ENCODE results near the gene RAC2.
"Not testable (repeated sequence)": the region's sequence is repeated elsewhere in the genome, so short reads cannot be mapped to it uniquely, and the experiment has no call there.

Gene RAC2

DNA sequence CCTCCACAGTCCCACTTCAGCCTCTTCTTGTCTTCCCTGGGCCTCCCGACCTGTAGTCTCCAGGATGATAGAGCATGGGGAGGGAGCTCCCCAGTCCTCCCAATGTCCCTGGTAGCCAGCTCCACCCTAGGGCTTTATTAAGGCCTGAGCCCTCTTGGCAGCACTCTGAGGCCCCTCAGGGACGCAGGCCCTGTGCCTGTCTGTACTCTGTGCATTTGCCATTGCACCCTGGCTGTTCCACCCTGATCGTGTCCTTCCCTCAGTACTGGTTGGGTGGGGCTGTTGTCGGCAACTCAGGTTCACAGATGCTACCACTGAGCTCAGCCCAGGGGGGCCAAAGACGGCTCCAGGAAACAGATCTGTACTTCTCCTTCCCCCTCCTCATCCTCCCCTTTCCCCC is 39.0 kb downstream of the RAC2 start:
- TF ChIP-seq CTCF (IDR thresholded peaks at IDR 0.05; ENCODE audit: low read depth, low read length): no peak
- no peaks in the 10 kb centered on the region for H3K9me3 ChIP-seq
- no peak overlapping the region for H3K4me3 ChIP-seq (ENCODE audit: low read depth, low read length)
- no peaks in the 10 kb centered on the region for H3K36me3 ChIP-seq
- DNase-seq: no peak
- no peaks in the 10 kb centered on the region for H3K4me1 ChIP-seq
- no peaks in the 10 kb centered on the region for H3K27me3 ChIP-seq

- no peaks in the 10 kb centered on the region for H3K4me1 ChIP-seq
Observed at GRCh38 chr22:37204045-37204655, 39.9 kb downstream of the RAC2 start.

DNA sequence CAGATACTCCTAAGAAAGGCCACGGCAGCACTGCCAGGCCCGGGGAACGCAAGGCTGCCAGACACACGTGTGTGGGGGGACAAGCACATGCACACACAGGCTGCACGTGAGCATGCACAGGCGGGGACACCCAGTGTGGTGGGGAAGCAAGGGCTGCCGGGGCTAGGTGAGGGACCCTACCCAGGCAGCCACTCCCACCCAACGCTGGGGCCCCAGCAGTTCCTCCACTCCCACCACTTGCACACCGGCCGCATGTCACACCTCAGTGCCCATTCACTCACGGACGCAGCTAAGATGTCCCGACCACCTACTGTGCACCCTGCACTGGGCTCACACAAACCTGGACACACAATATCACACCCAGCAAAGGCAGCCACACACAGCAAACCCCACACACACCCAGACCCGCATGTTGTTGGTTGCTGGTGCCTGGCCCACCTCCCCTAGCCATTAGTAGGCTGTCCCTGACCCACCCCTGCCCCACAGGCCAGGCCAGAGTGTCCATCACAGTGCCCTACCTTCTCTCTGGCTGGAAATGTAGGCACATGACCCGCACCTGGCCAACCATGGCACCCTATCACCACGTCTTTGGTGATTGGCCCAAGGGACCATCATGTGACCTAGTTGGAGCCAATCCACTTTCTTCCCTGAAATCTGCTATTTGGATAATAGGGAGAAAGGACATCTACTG is 40.6 kb downstream of the RAC2 start:
- DNase-seq: no peak
- TF ChIP-seq CTCF (IDR thresholded peaks at IDR 0.05; ENCODE audit: low read depth, low read length): no peak
- Histone ChIP-seq H3K4me1 (no peaks in the 10 kb centered on the region), H3K27me3 (no peaks in the 10 kb centered on the region), H3K4me3 (ENCODE audit: low read depth, low read length) (no peak overlapping the region), H3K36me3 (no peaks in the 10 kb centered on the region), H3K9me3 (no peaks in the 10 kb centered on the region)

More at GRCh38 chr22:37204045-37204655, 39.9 kb downstream of the RAC2 start:
- Histone ChIP-seq H3K9me3 (no peaks in the 10 kb centered on the region), H3K36me3 (no peaks in the 10 kb centered on the region), H3K4me3 (ENCODE audit: low read depth, low read length) (no peak overlapping the region), H3K27me3 (no peaks in the 10 kb centered on the region)
- DNase-seq: no peak
- TF ChIP-seq CTCF (IDR thresholded peaks at IDR 0.05; ENCODE audit: low read depth, low read length): no peak

- Histone ChIP-seq H3K9me3 (no peaks in the 10 kb centered on the region), H3K4me1 (peaks cover 2% of the 10 kb centered on the region; the same call in 1 of the 2 replicates), H3K4me3 (ENCODE audit: low read depth, low read length) (no peak overlapping the region), H3K36me3 (no peaks in the 10 kb centered on the region), H3K27me3 (no peaks in the 10 kb centered on the region)
- no peak for DNase-seq
- no peak for TF ChIP-seq CTCF (IDR thresholded peaks at IDR 0.05; ENCODE audit: low read depth, low read length)
Observed at GRCh38 chr22:37202716-37203115, 41.4 kb downstream of the RAC2 start.

- H3K4me1 ChIP-seq: peaks cover 6% of the 10 kb centered on the region
- TF ChIP-seq CTCF (IDR thresholded peaks at IDR 0.05; ENCODE audit: low read depth, low read length): no peak
Observed at GRCh38 chr22:37202001-37202555, 42.0 kb downstream of the RAC2 start.

GRCh38 chr22:37201443-37201820 is 42.6 kb downstream of the RAC2 start:
- H3K4me3 ChIP-seq (ENCODE audit: low read depth, low read length); H3K36me3 ChIP-seq; H3K27me3 ChIP-seq; DNase-seq; H3K9me3 ChIP-seq: not testable (repeated sequence)
- peaks cover 11% of the 10 kb centered on the region for H3K4me1 ChIP-seq

More at GRCh38 chr22:37202001-37202555, 42.0 kb downstream of the RAC2 start:
- no peak overlapping the region for H3K4me3 ChIP-seq (ENCODE audit: low read depth, low read length)
- H3K9me3 ChIP-seq: no peaks in the 10 kb centered on the region
- H3K27me3 ChIP-seq: no peaks in the 10 kb centered on the region
- DNase-seq: no peak
- no peaks in the 10 kb centered on the region for H3K36me3 ChIP-seq
